A549 (cell line): ENCODE results near the gene BCOR. TPM values are rescaled to one million over a fixed set of nuclear protein-coding genes. Genes with fewer than 3 reads are reported as not detected.

Source experiments
- ATAC-seq, 2 experiments: fragments of 200-7000 bp in 1 of 2; fragments of >200 bp in 1 of 2; cut with Nextera tagmentation in 1 of 2; cut with Tn5 transposase in 1 of 2; 3 replicates each; pipeline versions ENCODE4 v1.8.0 to v1.9.1; 2018 to 2020; ENCODE audit warnings: mild to moderate bottlenecking in 1 of 2, moderate library complexity in 1 of 2
- CTCF ChIA-PET: fragments of 300-600 bp; sonication (Branson Sonifier 250); formaldehyde crosslinking; extraction: SDS; loops from one replicate; lab custom pipeline; 2021; ENCODE audit warnings: antibody characterized with exemption, inconsistent platforms; lab: Yijun Ruan, JAX
- POLR2A ChIA-PET: fragments of 350-600 bp; formaldehyde crosslinking; extraction: SDS; loops from one replicate; lab custom pipeline; 2021; ENCODE audit warnings: antibody characterized with exemption, inconsistent platforms; lab: Yijun Ruan, JAX
- DNase-seq, 2 experiments: peaks; one replicate each; pipeline versions ENCODE4 v3.0.0 to v3.0.0-alpha.2; 2011 to 2016; ENCODE audit warnings: low read depth in 1 of 2, low spot score in 1 of 2
- FAIRE-seq: peaks from 2 replicates; lab custom pipeline; 2011; peaks lifted over from hg19 to GRCh38; lab: Jason Lieb, UNC
- H3K27ac ChIP-seq, 2 experiments: fragments of >200 bp; sonication (Bioruptor Twin); formaldehyde crosslinking; 3 replicates each; pipeline ENCODE4 v1.5.1; 2016 to 2017
- H3K4me1 ChIP-seq: fragments of >200 bp; sonication (Bioruptor Twin); formaldehyde crosslinking; 3 replicates; pipeline ENCODE4 v1.6.1; 2016
- H3K4me2 ChIP-seq: fragments of >200 bp; sonication (Bioruptor Twin); formaldehyde crosslinking; 3 replicates; pipeline ENCODE4 v1.6.1; 2016
- H3K4me3 ChIP-seq: fragments of >200 bp; sonication (Bioruptor Twin); formaldehyde crosslinking; 3 replicates; pipeline ENCODE4 v1.5.1; 2016
- H3K9me3 ChIP-seq: fragments of >200 bp; sonication (Bioruptor Twin); formaldehyde crosslinking; 3 replicates; pipeline ENCODE4 v1.6.1; 2016
- CEBPB ChIP-seq, 2 experiments: fragments of >200 bp in 1 of 2; sonication (Bioruptor Twin) in 1 of 2; formaldehyde crosslinking in 1 of 2; IDR thresholded peaks; 2 replicates each; pipeline ENCODE4 v1.6.1; 2012 to 2016
- CHD2 ChIP-seq: fragments of 150-350 bp; IDR thresholded peaks from 2 replicates; pipeline ENCODE4 v1.6.1; 2014; ENCODE audit warnings: low read length; ENCODE audit not compliant: partially characterized antibody
- GATA3 ChIP-seq: IDR thresholded peaks from 2 replicates; pipeline ENCODE4 v1.6.1; 2012; ENCODE audit warnings: borderline replicate concordance
- HOXA7 ChIP-seq: fragments of 250-450 bp; sonication (Bioruptor Pico); IDR thresholded peaks from 2 replicates; pipeline ENCODE4 v1.5.0; 2020; ENCODE audit warnings: mild to moderate bottlenecking, moderate library complexity
- HOXB13 ChIP-seq: fragments of 250-450 bp; sonication (Bioruptor Pico); IDR thresholded peaks from 2 replicates; pipeline ENCODE4 v1.5.0; 2020; ENCODE audit warnings: low read depth, mild to moderate bottlenecking, moderate library complexity
- KDM5A ChIP-seq: fragments of 200-600 bp; sonication (generic); IDR thresholded peaks from 2 replicates; pipeline ENCODE4 v1.6.1; 2016; ENCODE audit warnings: antibody characterized with exemption, mild to moderate bottlenecking
- NFE2L2 ChIP-seq: fragments of 150-350 bp; conservative IDR thresholded peaks from 2 replicates; pipeline ENCODE4 v1.6.1; 2014; ENCODE audit warnings: low read length
- POLR2A ChIP-seq: IDR thresholded peaks from 2 replicates; pipeline ENCODE4 v1.6.1; 2012; ENCODE audit warnings: mild to moderate bottlenecking, low read length
- RAD21 ChIP-seq, 2 experiments: fragments of >200 bp in 1 of 2; sonication (Bioruptor Twin) in 1 of 2; formaldehyde crosslinking in 1 of 2; IDR thresholded peaks in 1 of 2; conservative IDR thresholded peaks in 1 of 2; 2 replicates in 1 of 2; 3 replicates in 1 of 2; pipeline ENCODE4 v1.6.1; 2012 to 2018; ENCODE audit warnings: inconsistent platforms in 1 of 2
- SREBF2 ChIP-seq: fragments of 450-650 bp; IDR thresholded peaks from 2 replicates; pipeline ENCODE4 v1.6.1; 2014; ENCODE audit warnings: mild to moderate bottlenecking, moderate library complexity
- ZC3H11A ChIP-seq: fragments of 450-650 bp; IDR thresholded peaks from 2 replicates; pipeline ENCODE4 v1.6.1; 2014; ENCODE audit warnings: antibody characterized with exemption, mild to moderate bottlenecking
- WGBS: methylation state at CpG from one replicate; pipeline ENCODE4 v1.1.6; 2017; ENCODE audit errors: missing lambda C conversion rate; 5-methylcytosine and 5-hydroxymethylcytosine counted together
- polyA plus RNA-seq, 4 experiments: library from polyadenylated mRNA; depleted of rRNA in 3 of 4; stranded (reverse); fragments of >200 nt; fragmentation: RNase III in 1 of 4; extraction: RNeasy Plus Mini Kit Qiagen cat#74134 plus additional on column Dnase treatment in 1 of 4; gene quantifications; 2 replicates in 3 of 4; 3 replicates in 1 of 4; pipeline ENCODE4 v1.2.3, GENCODE V29; 2011 to 2017
- TF ChIP-seq, protein P1 (sequence below): fragments of 250-450 bp; sonication (Bioruptor Pico); IDR thresholded peaks from 2 replicates; pipeline ENCODE4 v1.5.0; 2020; ENCODE audit warnings: low read depth, mild to moderate bottlenecking, moderate library complexity
- TF ChIP-seq, protein P2 (sequence below): fragments of >200 bp; sonication (Bioruptor Twin); formaldehyde crosslinking; IDR thresholded peaks from 2 replicates; pipeline ENCODE4 v1.6.1; 2016
- TF ChIP-seq, protein P3 (sequence below): IDR thresholded peaks from 2 replicates; pipeline ENCODE4 v1.6.1; 2012
- TF ChIP-seq, protein P4 (sequence below): fragments of 200-600 bp; sonication (generic); IDR thresholded peaks from 2 replicates; pipeline ENCODE4 v1.6.1; 2016; ENCODE audit warnings: antibody characterized with exemption, mild to moderate bottlenecking, moderate library complexity
- TF ChIP-seq, protein P5 (sequence below): IDR thresholded peaks from 2 replicates; pipeline ENCODE4 v1.6.1; 2012; ENCODE audit warnings: low read depth, borderline replicate concordance

BCOR gene
- polyA plus RNA-seq, 2 of the 4 experiments (the other 2 are of a cell fraction): 12.2 to 12.6 TPM

DNA sequence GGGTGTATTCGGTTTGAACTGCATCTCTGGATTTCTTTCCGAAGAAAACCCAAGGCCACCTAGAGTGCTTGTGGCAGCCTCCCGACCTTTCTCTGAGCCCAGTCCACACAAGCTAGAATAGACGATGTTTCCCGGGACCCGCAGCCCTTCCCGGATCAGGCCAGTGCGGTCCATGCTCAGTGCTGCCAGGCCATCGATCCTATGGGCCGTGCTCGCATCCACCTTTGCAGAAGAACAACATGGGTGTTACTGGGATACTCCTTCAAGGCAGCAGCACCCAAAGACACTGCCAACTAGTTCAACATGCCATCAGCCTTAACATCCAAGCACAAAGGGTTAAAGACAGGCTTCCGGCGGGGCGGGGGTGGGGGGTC, 22.8 kb downstream of the BCOR start:
- no peak for ATAC-seq
- Histone ChIP-seq H3K4me1 (no peaks in the 10 kb centered on the region), H3K4me2 (no peak overlapping the region), H3K4me3 (no peak overlapping the region), H3K27ac (no peak overlapping the region)
- no peak for DNase-seq
- FAIRE-seq: no peak
- ChIA-PET CTCF (no interaction called here), POLR2A (no interaction called here)
- 96% methylated on average over 13 of the region's 14 CpGs for WGBS
- TF ChIP-seq KDM5A (no peak), GATA3 (no peak), ZC3H11A (no peak), NFE2L2 (no peak), POLR2A (no peak), HOXA7 (no peak), CEBPB (IDR thresholded peaks at IDR 0.05) (no peak), HOXB13 (no peak), CHD2 (no peak)
- TF ChIP-seq, protein P1, sequence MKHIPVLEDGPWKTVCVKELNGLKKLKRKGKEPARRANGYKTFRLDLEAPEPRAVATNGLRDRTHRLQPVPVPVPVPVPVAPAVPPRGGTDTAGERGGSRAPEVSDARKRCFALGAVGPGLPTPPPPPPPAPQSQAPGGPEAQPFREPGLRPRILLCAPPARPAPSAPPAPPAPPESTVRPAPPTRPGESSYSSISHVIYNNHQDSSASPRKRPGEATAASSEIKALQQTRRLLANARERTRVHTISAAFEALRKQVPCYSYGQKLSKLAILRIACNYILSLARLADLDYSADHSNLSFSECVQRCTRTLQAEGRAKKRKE (CRISPR knock-in tag): no peak
- TF ChIP-seq, protein P2, sequence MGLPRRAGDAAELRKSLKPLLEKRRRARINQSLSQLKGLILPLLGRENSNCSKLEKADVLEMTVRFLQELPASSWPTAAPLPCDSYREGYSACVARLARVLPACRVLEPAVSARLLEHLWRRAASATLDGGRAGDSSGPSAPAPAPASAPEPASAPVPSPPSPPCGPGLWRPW: no peak
- TF ChIP-seq, protein P3, sequence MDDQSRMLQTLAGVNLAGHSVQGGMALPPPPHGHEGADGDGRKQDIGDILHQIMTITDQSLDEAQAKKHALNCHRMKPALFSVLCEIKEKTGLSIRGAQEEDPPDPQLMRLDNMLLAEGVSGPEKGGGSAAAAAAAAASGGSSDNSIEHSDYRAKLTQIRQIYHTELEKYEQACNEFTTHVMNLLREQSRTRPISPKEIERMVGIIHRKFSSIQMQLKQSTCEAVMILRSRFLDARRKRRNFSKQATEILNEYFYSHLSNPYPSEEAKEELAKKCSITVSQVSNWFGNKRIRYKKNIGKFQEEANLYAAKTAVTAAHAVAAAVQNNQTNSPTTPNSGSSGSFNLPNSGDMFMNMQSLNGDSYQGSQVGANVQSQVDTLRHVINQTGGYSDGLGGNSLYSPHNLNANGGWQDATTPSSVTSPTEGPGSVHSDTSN: no peak
- TF ChIP-seq, protein P4, sequence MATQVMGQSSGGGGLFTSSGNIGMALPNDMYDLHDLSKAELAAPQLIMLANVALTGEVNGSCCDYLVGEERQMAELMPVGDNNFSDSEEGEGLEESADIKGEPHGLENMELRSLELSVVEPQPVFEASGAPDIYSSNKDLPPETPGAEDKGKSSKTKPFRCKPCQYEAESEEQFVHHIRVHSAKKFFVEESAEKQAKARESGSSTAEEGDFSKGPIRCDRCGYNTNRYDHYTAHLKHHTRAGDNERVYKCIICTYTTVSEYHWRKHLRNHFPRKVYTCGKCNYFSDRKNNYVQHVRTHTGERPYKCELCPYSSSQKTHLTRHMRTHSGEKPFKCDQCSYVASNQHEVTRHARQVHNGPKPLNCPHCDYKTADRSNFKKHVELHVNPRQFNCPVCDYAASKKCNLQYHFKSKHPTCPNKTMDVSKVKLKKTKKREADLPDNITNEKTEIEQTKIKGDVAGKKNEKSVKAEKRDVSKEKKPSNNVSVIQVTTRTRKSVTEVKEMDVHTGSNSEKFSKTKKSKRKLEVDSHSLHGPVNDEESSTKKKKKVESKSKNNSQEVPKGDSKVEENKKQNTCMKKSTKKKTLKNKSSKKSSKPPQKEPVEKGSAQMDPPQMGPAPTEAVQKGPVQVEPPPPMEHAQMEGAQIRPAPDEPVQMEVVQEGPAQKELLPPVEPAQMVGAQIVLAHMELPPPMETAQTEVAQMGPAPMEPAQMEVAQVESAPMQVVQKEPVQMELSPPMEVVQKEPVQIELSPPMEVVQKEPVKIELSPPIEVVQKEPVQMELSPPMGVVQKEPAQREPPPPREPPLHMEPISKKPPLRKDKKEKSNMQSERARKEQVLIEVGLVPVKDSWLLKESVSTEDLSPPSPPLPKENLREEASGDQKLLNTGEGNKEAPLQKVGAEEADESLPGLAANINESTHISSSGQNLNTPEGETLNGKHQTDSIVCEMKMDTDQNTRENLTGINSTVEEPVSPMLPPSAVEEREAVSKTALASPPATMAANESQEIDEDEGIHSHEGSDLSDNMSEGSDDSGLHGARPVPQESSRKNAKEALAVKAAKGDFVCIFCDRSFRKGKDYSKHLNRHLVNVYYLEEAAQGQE: no peak
- TF ChIP-seq, protein P5, sequence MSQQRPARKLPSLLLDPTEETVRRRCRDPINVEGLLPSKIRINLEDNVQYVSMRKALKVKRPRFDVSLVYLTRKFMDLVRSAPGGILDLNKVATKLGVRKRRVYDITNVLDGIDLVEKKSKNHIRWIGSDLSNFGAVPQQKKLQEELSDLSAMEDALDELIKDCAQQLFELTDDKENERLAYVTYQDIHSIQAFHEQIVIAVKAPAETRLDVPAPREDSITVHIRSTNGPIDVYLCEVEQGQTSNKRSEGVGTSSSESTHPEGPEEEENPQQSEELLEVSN: no peak
- TF ChIP-seq, all 56 proteins: peak for 0
- H3K9me3 ChIP-seq: no peaks in the 10 kb centered on the region

DNA sequence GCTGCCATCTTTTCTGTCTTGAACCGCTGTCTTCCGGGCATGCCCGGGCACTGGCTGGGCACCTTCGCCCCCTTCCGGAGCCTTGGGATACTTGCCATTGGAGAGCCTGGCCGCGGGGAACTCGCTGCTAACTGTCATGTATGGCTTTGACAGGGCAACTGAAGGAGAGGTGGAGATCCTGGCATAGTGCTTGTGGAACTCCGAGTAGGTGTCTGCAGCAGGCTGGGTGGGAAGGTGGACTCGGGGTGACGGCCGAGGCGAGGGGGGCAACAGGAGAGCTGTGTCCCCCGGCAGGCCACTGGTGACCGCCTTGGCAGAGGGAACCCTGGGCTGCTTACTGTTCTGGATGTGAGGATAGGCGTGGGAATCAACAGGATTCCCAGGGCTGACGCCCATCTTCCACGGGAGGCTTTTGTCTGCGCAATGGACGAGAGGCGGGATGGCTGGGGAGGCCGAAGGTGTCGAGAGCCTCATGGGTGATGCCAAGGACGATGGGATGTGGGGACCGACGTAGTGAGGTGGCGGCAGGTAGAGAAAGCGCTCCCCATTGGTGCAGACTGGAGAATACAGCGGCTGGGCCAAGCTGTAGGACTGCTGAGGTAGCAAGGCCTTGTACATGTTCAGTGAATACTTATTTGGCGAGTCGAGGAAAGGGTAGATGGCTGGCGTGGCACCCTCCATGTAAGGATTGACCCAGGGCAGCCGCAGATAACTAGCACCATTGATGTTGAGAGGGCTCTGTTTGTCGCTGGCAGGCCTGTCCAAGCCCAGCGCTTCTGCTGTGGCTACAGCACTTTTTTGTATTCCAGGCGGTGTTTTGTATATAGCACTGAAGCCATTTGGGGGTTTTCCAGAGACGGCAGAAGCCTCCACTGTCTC, 23.4 kb downstream of the BCOR start:
- Histone ChIP-seq H3K27ac (no peak overlapping the region), H3K9me3 (no peaks in the 10 kb centered on the region), H3K4me1 (no peaks in the 10 kb centered on the region)
- no peak for DNase-seq
- TF ChIP-seq SREBF2 (no peak), RAD21 (conservative IDR thresholded peaks at IDR 0.05 in 1 of 2, IDR thresholded peaks at IDR 0.05 in 1 of 2) (no peak)
- TF ChIP-seq, all 56 proteins: peak for 0
- ChIA-PET POLR2A (no interaction called here), CTCF (no interaction called here)
- FAIRE-seq (no peak), ATAC-seq (no peak)
- WGBS: 95% methylated on average over 29 of the region's 37 CpGs
- Histone ChIP-seq H3K4me3 (no peak overlapping the region), H3K4me2 (no peak overlapping the region)
